ENCODE results near the gene MRPL21. TPM values are rescaled to one million over a fixed set of nuclear protein-coding genes. Genes with fewer than 3 reads are reported as not detected.

MRPL21 gene
- total and polyA plus RNA-seq, 2 of the 13 experiments (the other 11 are each of a cell fraction or from before 2014, with no cell fraction given) = 61.5 to 100 TPM

DNA sequence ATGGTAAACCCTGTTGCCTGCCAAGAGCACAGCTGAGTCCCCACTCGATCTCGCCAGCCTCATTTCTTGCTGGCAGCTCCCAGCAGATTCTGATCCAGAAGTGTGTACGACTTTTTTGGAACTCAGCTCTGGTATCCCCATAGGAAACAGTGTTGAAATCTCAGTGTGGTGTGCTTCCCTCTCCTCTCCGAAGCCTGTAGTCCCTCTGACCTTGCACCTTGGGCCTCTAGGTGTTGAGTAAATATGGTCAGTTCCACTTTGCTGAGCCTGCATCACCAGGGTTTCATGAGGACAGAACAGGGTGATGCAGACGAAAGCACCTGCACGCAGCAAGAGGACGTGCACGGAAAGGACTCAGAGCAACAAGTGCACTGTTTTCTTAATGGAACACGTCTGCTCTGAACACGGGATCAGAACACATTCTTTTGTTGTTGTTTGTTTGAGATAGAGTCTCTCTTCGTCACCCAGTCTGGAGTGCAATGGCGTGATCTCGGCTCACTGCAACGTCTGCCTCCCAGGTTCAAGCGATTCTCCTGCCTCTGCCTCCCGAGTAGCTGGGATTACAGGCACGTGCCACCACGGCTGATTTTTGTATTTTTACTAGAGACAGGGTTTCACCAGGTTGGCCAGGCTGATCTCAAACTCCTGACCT lies 58.2 kb downstream of the MRPL21 start (continued):
- TF ChIP-seq, protein P1, sequence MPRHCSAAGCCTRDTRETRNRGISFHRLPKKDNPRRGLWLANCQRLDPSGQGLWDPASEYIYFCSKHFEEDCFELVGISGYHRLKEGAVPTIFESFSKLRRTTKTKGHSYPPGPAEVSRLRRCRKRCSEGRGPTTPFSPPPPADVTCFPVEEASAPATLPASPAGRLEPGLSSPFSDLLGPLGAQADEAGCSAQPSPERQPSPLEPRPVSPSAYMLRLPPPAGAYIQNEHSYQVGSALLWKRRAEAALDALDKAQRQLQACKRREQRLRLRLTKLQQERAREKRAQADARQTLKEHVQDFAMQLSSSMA (CRISPR knock-in tag; IDR thresholded peaks at IDR 0.05) = peak; percentile 52; the same call in 1 of the 2 replicates
- TF ChIP-seq ZSCAN25 (CRISPR knock-in tag; IDR thresholded peaks at IDR 0.05) (peak; percentile 71), MIER3 (CRISPR knock-in tag; IDR thresholded peaks at IDR 0.05; ENCODE audit: borderline replicate concordance) (peak; percentile 98), U2AF2 (IDR thresholded peaks at IDR 0.05; ENCODE audit: low read depth, low read length) (no peak), HDAC6 (IDR thresholded peaks at IDR 0.05; ENCODE audit: low read depth, low read length) (no peak), MEF2D (CRISPR knock-in tag; IDR thresholded peaks at IDR 0.05) (0 out of 2 replicates have a peak, but pooled peaks have one; percentile 82), HOXA3 (CRISPR knock-in tag; IDR thresholded peaks at IDR 0.05) (peak; percentile 95), ELF3 (CRISPR knock-in tag; IDR thresholded peaks at IDR 0.05) (peak; percentile 84; the same call in 1 of the 2 replicates), SMC3 (IDR thresholded peaks at IDR 0.05; ENCODE audit: low read length) (peak; percentile 41; the same call in 1 of the 2 replicates), HHEX (CRISPR knock-in tag; IDR thresholded peaks at IDR 0.05) (0 out of 2 replicates have a peak, but pooled peaks have one; percentile 60), MEIS2 (CRISPR knock-in tag; IDR thresholded peaks at IDR 0.05) (peak; percentile 91; the same call in 1 of the 2 replicates), ZNF24 (IDR thresholded peaks at IDR 0.05) (peak; percentile 79), ZNF205 (CRISPR knock-in tag; IDR thresholded peaks at IDR 0.05) (no peak), NR2F2 (IDR thresholded peaks at IDR 0.05; ENCODE audit: borderline replicate concordance, low read depth) (peak; percentile 88), ZNF431 (CRISPR knock-in tag; IDR thresholded peaks at IDR 0.05; ENCODE audit: borderline replicate concordance, low read depth) (peak; percentile 67; the same call in 1 of the 2 replicates), ZNF619 (CRISPR knock-in tag; IDR thresholded peaks at IDR 0.05) (no peak)
- TF ChIP-seq, protein P2, sequence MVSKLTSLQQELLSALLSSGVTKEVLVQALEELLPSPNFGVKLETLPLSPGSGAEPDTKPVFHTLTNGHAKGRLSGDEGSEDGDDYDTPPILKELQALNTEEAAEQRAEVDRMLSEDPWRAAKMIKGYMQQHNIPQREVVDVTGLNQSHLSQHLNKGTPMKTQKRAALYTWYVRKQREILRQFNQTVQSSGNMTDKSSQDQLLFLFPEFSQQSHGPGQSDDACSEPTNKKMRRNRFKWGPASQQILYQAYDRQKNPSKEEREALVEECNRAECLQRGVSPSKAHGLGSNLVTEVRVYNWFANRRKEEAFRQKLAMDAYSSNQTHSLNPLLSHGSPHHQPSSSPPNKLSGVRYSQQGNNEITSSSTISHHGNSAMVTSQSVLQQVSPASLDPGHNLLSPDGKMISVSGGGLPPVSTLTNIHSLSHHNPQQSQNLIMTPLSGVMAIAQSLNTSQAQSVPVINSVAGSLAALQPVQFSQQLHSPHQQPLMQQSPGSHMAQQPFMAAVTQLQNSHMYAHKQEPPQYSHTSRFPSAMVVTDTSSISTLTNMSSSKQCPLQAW (CRISPR knock-in tag; IDR thresholded peaks at IDR 0.05) = peak; percentile 97
- TF ChIP-seq, protein P3, sequence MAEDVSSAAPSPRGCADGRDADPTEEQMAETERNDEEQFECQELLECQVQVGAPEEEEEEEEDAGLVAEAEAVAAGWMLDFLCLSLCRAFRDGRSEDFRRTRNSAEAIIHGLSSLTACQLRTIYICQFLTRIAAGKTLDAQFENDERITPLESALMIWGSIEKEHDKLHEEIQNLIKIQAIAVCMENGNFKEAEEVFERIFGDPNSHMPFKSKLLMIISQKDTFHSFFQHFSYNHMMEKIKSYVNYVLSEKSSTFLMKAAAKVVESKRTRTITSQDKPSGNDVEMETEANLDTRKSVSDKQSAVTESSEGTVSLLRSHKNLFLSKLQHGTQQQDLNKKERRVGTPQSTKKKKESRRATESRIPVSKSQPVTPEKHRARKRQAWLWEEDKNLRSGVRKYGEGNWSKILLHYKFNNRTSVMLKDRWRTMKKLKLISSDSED (CRISPR knock-in tag; IDR thresholded peaks at IDR 0.05) = no peak
- TF ChIP-seq, protein P4, sequence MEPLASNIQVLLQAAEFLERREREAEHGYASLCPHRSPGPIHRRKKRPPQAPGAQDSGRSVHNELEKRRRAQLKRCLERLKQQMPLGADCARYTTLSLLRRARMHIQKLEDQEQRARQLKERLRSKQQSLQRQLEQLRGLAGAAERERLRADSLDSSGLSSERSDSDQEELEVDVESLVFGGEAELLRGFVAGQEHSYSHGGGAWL (CRISPR knock-in tag; IDR thresholded peaks at IDR 0.05) = no peak
- TF ChIP-seq, protein P5, sequence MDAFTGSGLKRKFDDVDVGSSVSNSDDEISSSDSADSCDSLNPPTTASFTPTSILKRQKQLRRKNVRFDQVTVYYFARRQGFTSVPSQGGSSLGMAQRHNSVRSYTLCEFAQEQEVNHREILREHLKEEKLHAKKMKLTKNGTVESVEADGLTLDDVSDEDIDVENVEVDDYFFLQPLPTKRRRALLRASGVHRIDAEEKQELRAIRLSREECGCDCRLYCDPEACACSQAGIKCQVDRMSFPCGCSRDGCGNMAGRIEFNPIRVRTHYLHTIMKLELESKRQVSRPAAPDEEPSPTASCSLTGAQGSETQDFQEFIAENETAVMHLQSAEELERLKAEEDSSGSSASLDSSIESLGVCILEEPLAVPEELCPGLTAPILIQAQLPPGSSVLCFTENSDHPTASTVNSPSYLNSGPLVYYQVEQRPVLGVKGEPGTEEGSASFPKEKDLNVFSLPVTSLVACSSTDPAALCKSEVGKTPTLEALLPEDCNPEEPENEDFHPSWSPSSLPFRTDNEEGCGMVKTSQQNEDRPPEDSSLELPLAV (CRISPR knock-in tag; conservative IDR thresholded peaks at IDR 0.05; ENCODE audit: low read depth) = no peak
- TF ChIP-seq, protein P6, sequence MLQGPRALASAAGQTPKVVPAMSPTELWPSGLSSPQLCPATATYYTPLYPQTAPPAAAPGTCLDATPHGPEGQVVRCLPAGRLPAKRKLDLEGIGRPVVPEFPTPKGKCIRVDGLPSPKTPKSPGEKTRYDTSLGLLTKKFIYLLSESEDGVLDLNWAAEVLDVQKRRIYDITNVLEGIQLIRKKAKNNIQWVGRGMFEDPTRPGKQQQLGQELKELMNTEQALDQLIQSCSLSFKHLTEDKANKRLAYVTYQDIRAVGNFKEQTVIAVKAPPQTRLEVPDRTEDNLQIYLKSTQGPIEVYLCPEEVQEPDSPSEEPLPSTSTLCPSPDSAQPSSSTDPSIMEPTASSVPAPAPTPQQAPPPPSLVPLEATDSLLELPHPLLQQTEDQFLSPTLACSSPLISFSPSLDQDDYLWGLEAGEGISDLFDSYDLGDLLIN (CRISPR knock-in tag; IDR thresholded peaks at IDR 0.05; ENCODE audit: borderline replicate concordance) = no peak

Data from HepG2 (cell line).